Erythroblast (primary cell): ENCODE measurements around the gene GRK6.

Experiments used
- DNase-seq, 2 experiments: peaks; one replicate each; lab custom pipeline; 2025; lab: John Stamatoyannopoulos, UW
- GATA1 ChIP-seq: IDR thresholded peaks from 2 replicates; pipeline ENCODE4 v1.6.1; 2011; ENCODE audit warnings: low read depth, mild to moderate bottlenecking, control low read depth, low read length, moderate library complexity
- POLR2A ChIP-seq: IDR thresholded peaks from 2 replicates; pipeline ENCODE4 v1.6.1; 2011; ENCODE audit warnings: mild to moderate bottlenecking, low read length

Gene GRK6

DNA sequence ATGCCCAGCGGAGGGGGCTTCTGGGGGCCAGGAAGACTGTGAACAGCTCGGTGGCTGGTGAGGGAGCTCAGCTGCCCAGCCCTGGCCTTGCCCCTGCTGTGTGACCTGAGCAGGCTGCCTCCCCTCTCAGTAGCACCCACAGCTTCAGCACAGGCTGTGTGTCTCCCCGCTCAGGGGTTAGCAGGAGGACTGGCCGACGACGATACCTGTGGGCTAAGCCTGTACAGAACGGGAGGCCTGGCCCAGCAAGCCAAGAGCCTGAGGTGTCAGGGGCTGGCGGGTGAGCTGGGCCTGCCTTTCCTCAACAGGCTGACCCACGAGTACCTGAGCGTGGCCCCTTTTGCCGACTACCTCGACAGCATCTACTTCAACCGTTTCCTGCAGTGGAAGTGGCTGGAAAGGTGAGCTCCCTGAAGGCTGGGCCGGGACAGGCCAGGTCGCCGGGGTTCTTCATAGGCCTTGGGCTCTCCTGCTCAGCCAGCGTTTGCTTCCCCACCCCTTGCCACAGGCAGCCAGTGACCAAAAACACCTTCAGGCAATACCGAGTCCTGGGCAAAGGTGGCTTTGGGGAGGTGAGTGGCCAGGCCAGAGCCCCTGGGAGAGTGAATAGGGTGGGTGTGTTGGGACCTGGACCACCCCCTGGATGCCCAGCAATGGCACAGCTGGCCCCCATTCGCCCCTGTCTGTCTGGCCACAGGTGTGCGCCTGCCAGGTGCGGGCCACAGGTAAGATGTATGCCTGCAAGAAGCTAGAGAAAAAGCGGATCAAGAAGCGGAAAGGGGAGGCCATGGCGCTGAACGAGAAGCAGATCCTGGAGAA, 6.6 kb downstream of the GRK6 start:
- DNase-seq = no peak
- TF ChIP-seq POLR2A (no peak), GATA1 (no peak)

DNA sequence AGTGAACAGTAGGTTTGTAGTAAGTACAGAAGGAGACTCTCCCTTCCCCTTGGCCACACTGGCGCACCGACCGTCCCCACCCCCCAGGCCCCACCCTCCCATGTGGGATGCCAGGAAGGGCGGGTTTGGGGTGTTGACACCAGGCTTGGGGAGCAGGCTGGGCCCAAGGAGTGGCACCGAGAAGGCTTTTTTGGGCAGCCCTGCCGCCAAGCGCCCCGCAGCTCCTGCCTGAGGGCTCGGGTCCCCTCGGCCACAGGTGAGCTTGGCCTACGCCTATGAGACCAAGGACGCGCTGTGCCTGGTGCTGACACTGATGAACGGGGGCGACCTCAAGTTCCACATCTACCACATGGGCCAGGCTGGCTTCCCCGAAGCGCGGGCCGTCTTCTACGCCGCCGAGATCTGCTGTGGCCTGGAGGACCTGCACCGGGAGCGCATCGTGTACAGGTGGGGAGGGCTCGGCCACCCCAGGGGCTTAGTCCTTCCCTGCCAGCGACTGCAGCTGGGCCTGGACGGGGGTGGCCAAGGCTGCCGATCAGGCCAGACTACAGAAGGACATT, 7.3 kb downstream of the GRK6 start:
- DNase-seq = no peak
- TF ChIP-seq GATA1 (no peak), POLR2A (no peak)

DNA sequence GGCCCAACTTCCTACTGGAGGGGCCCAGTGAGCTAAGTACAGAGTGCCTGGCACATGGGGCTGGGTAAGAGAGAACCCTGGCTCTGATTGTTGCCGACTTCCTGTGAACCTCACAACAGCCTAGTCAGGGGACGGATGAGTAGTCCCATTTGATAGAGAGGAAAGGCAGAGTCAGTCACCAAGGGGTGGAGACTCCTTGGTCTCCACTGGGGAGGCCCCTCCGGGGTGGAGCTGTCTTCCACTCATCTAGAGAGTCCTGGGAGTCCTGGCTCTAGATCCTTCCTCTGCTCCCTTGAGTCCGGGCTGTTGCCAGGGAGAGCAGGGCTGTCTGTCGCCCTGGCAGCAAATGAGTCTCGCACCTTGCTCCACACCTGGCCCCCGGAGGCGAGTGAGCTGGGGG, 8.0 kb downstream of the GRK6 start:
- no peak for DNase-seq
- no peak for TF ChIP-seq POLR2A
- no peak for TF ChIP-seq GATA1

DNA sequence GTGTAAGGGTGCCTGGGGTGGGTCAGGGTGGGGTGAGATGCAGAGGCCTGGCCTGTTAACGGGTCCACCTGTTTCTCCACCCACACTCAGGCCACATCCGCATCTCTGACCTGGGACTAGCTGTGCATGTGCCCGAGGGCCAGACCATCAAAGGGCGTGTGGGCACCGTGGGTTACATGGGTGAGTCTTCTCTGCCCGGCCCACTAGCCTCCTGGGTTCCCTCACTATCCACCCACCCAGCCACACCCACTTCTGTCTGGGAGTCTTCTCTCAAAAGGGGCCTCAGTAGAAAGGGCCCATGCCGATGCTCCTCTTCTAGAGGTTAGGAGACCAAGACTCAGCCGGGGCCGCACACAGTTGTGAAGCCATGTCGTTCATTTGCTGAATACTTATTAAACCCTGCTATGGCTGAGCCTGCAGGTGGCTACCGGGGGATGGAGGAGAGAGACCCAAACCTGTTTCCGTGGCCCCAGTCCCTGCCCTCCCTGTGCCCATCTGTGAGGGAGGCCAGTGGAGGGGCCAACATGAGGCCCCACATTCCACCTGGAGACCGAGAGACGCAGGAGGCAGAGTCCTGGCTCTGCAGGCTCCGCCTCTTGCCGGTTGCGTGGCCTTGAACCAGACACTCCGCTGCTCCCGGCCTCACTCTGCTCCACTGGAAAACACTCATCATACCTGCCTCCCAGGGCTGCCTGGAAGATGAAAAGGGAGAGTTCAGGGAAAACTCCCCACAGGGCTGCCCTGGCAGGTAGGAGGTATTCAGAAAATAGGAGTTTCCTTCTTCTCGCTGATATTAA, 8.7 kb downstream of the GRK6 start:
- no peak for DNase-seq
- TF ChIP-seq GATA1 = no peak

DNA sequence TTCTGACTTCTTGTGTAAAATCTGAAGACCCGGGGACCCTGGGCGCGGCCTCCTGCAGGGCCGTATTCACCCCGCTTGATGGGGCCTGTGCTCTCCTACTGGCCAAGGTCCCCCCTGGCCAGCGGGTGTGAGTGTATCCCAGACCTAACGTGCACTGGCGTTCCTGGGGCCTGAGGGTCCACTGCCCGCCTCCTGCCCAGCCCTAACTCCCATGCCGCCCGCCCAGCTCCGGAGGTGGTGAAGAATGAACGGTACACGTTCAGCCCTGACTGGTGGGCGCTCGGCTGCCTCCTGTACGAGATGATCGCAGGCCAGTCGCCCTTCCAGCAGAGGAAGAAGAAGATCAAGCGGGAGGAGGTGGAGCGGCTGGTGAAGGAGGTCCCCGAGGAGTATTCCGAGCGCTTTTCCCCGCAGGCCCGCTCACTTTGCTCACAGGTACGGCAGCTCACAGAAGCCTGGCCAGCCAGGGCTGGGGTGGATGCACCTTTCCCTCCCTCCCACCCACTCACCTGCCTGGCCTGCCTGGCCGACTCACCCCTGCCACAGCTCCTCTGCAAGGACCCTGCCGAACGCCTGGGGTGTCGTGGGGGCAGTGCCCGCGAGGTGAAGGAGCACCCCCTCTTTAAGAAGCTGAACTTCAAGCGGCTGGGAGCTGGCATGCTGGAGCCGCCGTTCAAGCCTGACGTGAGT, 9.5 kb downstream of the GRK6 start:
- no peak for DNase-seq
- TF ChIP-seq GATA1 (no peak), POLR2A (no peak)

DNA sequence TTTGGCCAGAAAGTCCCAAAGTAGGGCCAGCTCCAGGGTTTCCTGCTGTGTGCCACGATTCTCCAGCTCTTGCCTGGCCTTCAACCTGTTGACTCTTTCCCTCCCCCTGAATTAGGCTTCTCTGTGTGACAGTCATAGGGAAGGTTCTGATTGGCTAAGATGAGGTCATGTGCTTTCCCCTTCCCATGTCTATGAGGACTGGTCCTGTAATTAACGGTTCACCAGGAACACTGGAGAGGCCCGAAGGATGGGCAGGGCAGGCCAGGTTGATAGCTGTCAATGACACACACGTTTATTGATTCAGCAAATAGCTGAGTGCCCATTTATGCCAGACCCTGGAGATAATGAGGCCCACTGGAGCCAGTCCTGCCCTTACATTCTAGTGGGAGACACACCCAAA, 11.1 kb downstream of the GRK6 start:
- no peak for TF ChIP-seq POLR2A
- no peak for TF ChIP-seq GATA1
- DNase-seq = no peak

DNA sequence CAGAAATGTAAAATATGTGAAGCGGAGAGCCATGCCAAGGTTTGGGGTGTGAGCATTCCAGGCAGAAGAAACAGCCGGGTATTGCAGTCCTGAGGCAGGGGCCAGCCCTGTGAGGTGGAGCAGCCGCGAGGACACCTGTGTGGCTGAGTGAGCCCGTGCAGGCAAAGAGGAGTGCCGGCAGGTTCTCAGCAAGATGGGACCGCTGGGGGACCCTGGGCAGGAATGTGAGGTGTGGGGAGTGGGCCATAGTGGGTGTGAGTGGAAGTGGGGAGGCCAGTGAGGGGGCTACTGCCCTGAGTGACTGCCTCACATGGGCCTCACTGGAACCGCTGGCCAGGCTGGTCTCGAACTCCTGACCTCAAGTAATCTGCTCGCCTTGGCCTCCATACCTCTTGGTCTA, 12.0 kb downstream of the GRK6 start:
- no peak for DNase-seq
- TF ChIP-seq GATA1 = no peak
- no peak for TF ChIP-seq POLR2A

DNA sequence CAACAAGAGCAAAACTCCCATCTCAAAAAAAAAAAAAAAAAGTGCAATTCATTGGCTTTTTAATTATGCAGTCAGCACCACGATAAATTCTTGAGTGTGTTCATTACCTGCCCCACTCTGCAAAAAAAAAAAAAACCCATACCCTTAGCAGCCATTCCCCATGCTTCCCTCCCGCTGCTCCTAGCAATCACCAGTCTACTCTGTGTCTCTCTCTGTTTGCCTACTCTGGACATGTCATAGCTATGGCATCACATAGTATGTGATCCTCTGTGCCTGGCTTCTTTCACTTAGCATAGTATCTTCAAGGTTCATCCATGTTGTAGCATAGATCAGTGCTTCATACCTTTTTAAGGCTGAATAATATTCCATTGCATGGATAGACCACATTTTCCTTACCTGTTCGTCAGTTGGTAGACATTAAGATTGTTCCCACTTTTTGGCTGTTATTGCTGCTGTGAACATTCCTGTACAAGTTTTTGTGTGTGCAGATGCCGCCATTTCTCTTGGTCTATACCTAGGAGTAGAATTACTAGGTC, 13.1 kb downstream of the GRK6 start:
- TF ChIP-seq POLR2A (no peak), GATA1 (no peak)
- DNase-seq = no peak

DNA sequence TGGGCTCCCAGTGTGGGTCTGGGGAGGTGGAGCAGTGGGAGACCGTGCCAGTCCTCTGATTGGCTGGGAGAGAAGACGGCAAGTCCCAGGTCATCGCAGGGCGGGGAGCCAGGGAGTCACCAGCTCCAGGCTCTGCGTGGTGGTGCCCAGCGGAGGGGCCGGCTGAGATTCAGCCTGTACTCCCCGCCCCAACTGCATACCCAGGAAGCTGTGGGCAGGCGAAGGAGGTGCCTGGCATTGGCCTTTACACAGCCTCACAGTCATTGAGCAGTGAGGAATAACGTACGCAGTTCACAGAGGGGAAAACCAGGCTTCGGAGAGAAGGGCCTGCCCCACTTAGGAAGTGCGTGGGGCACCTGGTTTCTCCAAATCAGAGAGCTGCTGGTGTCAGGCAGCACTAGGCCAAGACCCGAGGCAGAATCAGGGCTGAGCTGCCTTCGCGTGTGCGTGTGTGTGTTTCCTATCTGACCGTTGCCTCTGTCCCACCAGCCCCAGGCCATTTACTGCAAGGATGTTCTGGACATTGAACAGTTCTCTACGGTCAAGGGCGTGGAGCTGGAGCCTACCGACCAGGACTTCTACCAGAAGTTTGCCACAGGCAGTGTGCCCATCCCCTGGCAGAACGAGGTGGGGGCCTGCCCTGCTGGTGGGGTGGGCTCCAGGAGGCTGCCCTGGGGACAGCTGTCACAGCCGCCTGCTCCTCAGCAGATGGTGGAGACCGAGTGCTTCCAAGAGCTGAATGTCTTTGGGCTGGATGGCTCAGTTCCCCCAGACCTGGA, 13.9 kb downstream of the GRK6 start:
- no peak for TF ChIP-seq POLR2A
- no peak for TF ChIP-seq GATA1
- DNase-seq = no peak

DNA sequence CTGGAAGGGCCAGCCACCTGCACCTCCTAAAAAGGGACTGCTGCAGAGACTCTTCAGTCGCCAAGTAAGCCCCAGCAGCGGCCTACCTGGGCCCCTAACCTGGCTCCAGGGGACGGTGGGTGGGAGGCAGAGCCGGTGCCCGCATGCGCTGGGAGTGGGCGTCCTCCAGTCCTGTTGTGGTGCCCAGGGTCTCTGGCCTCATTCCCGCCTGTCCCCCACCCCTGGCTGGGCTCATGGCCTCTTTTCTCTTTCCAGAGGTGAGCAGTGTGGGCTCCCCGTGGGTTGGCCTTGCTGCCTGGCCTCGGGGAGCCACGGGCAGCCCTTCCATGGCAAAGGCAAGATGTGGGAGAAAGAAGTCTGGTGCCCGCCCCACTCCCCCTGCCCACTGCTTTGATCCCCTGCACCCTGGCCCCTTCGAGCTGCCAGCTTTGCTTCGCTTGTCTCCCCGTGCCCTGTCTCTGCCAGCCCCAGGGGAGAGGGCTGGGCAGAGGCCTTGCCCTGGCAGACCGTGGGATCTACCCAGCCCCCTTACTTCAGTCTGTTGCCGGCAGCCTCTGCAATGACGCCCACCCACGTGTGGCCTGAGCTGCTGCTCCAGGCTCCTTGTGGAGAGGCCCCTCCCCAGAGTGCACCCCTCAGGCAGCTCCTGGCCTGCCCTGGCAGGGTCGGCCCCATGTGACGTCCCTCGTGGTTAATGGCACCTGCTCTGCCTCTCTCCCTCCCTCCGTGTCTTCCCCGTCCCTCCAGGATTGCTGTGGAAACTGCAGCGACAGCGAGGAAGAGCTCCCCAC, 14.7 kb downstream of the GRK6 start:
- no peak for DNase-seq
- no peak for TF ChIP-seq GATA1
- no peak for TF ChIP-seq POLR2A

DNA sequence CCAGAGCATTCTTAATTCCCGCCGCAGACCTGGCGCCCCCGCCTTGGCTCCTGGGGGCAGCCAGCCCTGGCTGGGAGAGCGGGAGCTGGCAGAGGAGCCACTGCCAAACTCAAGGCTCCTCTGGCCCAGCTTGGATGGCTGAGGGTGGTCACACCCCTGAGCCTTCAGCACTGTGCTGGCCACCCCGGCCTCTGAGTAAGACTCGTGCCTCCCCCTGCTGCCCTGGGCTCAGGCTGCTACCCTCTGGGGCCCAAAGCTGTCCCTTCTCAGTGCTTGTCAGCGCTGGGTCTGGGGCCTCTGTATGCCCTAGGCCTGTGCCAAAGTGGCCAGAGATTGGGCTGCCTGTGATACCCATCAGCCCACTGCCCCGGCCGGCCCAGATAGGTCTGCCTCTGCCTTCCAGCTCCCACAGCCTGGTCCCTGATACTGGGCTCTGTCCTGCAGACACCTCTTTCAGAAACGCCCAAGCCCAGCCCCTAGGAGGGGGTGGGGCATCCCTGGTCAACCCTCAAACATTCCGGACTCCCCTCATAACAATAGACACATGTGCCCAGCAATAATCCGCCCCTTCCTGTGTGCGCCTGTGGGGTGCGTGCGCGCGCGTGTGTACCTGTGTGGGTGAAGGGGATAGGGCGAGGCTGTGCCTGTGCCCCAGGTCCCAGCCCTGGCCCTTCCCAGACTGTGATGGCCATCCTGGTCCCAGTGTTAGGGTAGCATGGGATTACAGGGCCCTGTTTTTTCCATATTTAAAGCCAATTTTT, 15.8 kb downstream of the GRK6 start:
- TF ChIP-seq POLR2A (no peak), GATA1 (no peak)
- no peak for DNase-seq
